NCI-H2196 treated with DMSO at 0.1 percent for 48 hours (cell line): ENCODE results near the gene HMBS.

Source experiments
- DNase-seq: peaks from one replicate; lab custom pipeline; 2025; ENCODE audit not compliant: unreplicated experiment; lab: John Stamatoyannopoulos, UW

Gene HMBS

GRCh38 chr11:119067371-119068222, 17.1 kb upstream of the HMBS start, which contains the start of gene VPS11:
Gene VPS11, plus strand, starts transcription at chr11:119067818. Its CDS starts 6 bp downstream, at chr11:119067824.
- DNase-seq: peak; percentile 90

GRCh38 chr11:119077839-119078238, 6.8 kb upstream of the HMBS start:
- no peak for DNase-seq

- no peak for DNase-seq
These were observed 5.8 kb upstream of the HMBS start for GRCh38 chr11:119078675-119079420.

GRCh38 chr11:119081682-119082260, 2.9 kb upstream of the HMBS start:
- no peak for DNase-seq

- DNase-seq: no peak
These were observed 761 bp downstream of the HMBS start for GRCh38 chr11:119085437-119085847.

- DNase-seq: no peak
These were observed 2.4 kb downstream of the HMBS start for GRCh38 chr11:119087123-119087522.

- DNase-seq: no peak
These were observed 3.1 kb downstream of the HMBS start for GRCh38 chr11:119087747-119088241.

GRCh38 chr11:119088406-119088805, 3.7 kb downstream of the HMBS start:
- no peak for DNase-seq

- no peak for DNase-seq
These were observed 4.6 kb downstream of the HMBS start for GRCh38 chr11:119089319-119089718.

GRCh38 chr11:119091178-119091577, 6.5 kb downstream of the HMBS start:
- no peak for DNase-seq

GRCh38 chr11:119091966-119092879, 7.5 kb downstream of the HMBS start:
- DNase-seq: no peak

- peak; percentile 18 for DNase-seq
These were observed 8.5 kb downstream of the HMBS start for GRCh38 chr11:119092880-119093842.

GRCh38 chr11:119093942-119094815, 9.5 kb downstream of the HMBS start:
- DNase-seq: no peak

- DNase-seq: no peak
These were observed 10.1 kb downstream of the HMBS start for GRCh38 chr11:119094816-119095065.

GRCh38 chr11:119095066-119095880, 10.6 kb downstream of the HMBS start:
- peak; percentile 98 for DNase-seq

GRCh38 chr11:119099711-119100110, 15.0 kb downstream of the HMBS start:
- no peak for DNase-seq

GRCh38 chr11:119100246-119100970, 15.7 kb downstream of the HMBS start:
- peak; percentile 31 for DNase-seq
